ENCODE data around the gene ASTN1. TPM values are rescaled to one million over a fixed set of nuclear protein-coding genes. Genes with fewer than 3 reads are reported as not detected.
A peak's percentile ranks its signal among the peaks of the same experiment; 100 is the strongest.

Gene ASTN1
- total RNA-seq, 1 donor from 2014 or later, result not detected

DNA sequence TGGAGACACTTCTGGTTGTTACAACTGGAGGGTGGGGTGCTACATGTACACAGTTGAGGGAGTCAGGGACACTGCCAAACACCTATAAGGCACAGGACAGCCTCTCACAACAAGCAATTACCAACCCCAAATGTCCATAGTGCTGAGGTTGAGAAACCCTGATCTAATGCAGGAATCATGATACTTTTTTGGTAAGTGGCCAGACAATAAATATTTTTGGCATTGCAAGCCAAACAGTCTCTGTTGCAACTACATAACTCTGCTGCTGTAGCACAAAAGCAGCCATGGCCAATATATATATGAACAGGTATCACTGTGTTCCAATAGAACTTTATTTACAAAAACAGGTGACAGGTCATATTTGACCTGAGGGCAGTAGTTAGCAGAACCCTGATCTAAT is 177.5 kb downstream of the ASTN1 start:
- Histone ChIP-seq H3K4me3 (ENCODE audit: low read depth, low read length) (no peak overlapping the region), H3K36me3 (ENCODE audit: control insufficient read depth, insufficient read depth, low read length) (no peaks in the 10 kb centered on the region), H3K27me3 (ENCODE audit: control insufficient read depth, insufficient read depth, low read length) (no peaks in the 10 kb centered on the region)
- TF ChIP-seq, protein P1, sequence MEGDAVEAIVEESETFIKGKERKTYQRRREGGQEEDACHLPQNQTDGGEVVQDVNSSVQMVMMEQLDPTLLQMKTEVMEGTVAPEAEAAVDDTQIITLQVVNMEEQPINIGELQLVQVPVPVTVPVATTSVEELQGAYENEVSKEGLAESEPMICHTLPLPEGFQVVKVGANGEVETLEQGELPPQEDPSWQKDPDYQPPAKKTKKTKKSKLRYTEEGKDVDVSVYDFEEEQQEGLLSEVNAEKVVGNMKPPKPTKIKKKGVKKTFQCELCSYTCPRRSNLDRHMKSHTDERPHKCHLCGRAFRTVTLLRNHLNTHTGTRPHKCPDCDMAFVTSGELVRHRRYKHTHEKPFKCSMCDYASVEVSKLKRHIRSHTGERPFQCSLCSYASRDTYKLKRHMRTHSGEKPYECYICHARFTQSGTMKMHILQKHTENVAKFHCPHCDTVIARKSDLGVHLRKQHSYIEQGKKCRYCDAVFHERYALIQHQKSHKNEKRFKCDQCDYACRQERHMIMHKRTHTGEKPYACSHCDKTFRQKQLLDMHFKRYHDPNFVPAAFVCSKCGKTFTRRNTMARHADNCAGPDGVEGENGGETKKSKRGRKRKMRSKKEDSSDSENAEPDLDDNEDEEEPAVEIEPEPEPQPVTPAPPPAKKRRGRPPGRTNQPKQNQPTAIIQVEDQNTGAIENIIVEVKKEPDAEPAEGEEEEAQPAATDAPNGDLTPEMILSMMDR (IDR thresholded peaks at IDR 0.05; ENCODE audit: insufficient read depth, low read length, severe bottlenecking), result no peak
- DNase-seq (ENCODE audit: low read depth) (peak; percentile 81), FAIRE-seq (peak; percentile 86)

DNA sequence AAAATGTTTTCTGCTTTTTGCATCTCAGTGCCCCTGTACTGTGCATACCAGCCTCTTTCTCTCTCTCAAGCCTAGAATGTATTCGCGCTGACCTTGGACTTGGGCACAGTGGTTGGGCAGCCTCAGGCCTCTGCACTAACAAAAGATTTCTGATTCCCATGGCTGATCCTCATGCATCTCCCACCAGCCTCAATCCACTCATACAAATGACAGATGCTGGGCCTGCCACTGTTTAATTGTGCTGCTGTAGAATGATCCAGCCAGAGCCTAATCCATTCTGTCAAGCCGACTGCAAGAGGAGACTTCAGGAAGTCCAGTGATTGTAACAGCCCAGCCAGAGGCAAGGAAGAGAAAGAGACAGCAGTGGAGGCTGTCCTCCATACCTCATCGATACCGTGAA is 180.8 kb downstream of the ASTN1 start:
- H3K27me3 ChIP-seq (ENCODE audit: control insufficient read depth, insufficient read depth, low read length), result peaks cover 2% of the 10 kb centered on the region
- H3K4me3 ChIP-seq (ENCODE audit: low read depth, low read length), result no peak overlapping the region
- DNase-seq (ENCODE audit: low read depth) (no peak), FAIRE-seq (peak; percentile 36)
- no peaks in the 10 kb centered on the region for H3K36me3 ChIP-seq (ENCODE audit: control insufficient read depth, insufficient read depth, low read length)
- TF ChIP-seq, protein P1 (IDR thresholded peaks at IDR 0.05; ENCODE audit: insufficient read depth, low read length, severe bottlenecking), result no peak

DNA sequence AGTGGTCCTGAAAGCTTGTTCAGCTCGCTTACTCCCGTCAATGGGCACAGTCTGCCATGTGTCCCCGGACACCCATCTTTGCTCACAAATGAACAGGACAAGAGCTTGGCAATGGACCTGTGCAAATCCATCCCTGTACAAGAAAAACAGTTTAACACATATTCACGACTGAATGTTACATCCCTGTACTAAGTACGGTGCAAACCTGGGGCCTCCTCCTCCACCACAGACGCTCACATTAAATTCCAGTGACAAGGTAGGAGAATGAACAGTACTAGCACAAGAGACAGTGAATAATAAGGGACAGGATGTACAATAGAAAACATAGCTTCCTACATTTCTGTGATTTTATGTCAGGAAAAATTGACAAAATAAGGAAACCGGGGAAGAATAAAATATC is 187.7 kb downstream of the ASTN1 start:
- no peak for DNase-seq (ENCODE audit: low read depth)

DNA sequence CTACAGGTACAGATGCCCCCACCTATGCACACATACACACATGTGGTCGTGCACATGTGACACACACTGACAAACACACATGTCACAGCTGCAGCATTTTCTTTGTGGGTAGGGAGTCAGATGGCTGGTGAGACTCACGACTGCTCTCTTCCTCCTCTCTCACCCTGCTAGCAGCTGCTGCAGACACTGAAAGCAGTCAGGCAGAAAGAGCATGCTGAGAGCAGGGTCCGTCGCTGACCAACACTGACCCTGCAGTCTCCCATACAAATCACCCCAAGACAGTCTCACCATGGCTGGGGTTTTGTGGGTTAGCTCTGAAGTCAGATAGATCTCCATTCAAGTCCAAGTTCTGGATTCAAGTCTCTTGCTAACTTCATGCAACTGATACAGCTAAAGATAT is 188.3 kb downstream of the ASTN1 start:
- peaks cover 3% of the 10 kb centered on the region for H3K27me3 ChIP-seq (ENCODE audit: control insufficient read depth, insufficient read depth, low read length)
- TF ChIP-seq, protein P1 (IDR thresholded peaks at IDR 0.05; ENCODE audit: insufficient read depth, low read length, severe bottlenecking), result no peak
- no peak for DNase-seq (ENCODE audit: low read depth)
- peak; percentile 18 for FAIRE-seq
- no peaks in the 10 kb centered on the region for H3K36me3 ChIP-seq (ENCODE audit: control insufficient read depth, insufficient read depth, low read length)
- no peak overlapping the region for H3K4me3 ChIP-seq (ENCODE audit: low read depth, low read length)

More for the DNA sequence above, 187.7 kb downstream of the ASTN1 start:
- FAIRE-seq, result no peak
- Histone ChIP-seq H3K4me3 (ENCODE audit: low read depth, low read length) (no peak overlapping the region), H3K27me3 (ENCODE audit: control insufficient read depth, insufficient read depth, low read length) (peaks cover 3% of the 10 kb centered on the region), H3K36me3 (ENCODE audit: control insufficient read depth, insufficient read depth, low read length) (no peaks in the 10 kb centered on the region)
- TF ChIP-seq, protein P1 (IDR thresholded peaks at IDR 0.05; ENCODE audit: insufficient read depth, low read length, severe bottlenecking), result no peak

DNA sequence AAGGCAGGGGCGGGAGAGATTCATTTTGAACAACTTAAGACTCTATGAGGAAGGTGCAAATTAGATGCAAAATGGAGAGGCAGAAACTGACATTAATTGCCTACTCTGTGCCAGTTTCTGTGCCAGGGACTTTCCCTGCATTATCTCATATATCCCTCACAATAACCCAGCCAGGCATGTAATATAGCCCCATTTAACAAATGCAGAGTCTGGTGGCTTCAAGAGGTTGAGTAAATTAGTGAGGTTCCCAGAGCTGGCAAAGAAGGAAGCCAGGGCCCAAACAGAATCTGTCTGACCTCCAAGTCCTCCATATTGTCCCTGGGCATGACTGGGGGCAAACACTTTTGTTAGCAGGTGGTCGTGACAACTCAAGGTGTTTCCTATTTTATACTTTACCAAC is 199.8 kb downstream of the ASTN1 start:
- DNase-seq (ENCODE audit: low read depth) (no peak), FAIRE-seq (no peak)
- H3K36me3 ChIP-seq (ENCODE audit: control insufficient read depth, insufficient read depth, low read length), result no peaks in the 10 kb centered on the region
- TF ChIP-seq, protein P1 (IDR thresholded peaks at IDR 0.05; ENCODE audit: insufficient read depth, low read length, severe bottlenecking), result no peak
- no peaks in the 10 kb centered on the region for H3K27me3 ChIP-seq (ENCODE audit: control insufficient read depth, insufficient read depth, low read length)
- no peak overlapping the region for H3K4me3 ChIP-seq (ENCODE audit: low read depth, low read length)

DNA sequence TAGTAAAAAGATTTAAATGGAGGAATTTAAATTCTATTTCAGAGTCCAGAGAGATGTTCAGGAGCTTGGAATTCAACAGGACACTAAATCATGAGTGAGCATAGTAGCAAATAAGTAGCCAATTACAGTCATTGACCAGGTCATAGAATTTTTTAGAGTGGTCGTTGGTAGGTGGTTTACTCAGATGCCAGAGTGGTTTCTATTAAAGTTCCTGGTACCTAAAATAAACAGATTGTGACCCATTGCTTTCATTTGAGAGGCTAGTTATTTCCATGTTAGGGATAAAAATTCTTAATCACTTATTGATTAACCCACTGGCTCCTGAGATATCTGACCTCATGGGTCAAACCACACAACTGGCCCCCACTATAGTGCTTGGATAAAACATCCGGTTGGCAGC is 201.3 kb downstream of the ASTN1 start:
- no peaks in the 10 kb centered on the region for H3K27me3 ChIP-seq (ENCODE audit: control insufficient read depth, insufficient read depth, low read length)
- TF ChIP-seq, protein P1 (IDR thresholded peaks at IDR 0.05; ENCODE audit: insufficient read depth, low read length, severe bottlenecking), result no peak
- H3K4me3 ChIP-seq (ENCODE audit: low read depth, low read length), result no peak overlapping the region
- DNase-seq (ENCODE audit: low read depth) (no peak), FAIRE-seq (no peak)
- H3K36me3 ChIP-seq (ENCODE audit: control insufficient read depth, insufficient read depth, low read length), result no peaks in the 10 kb centered on the region

All from bronchial epithelial cell (primary cell).